Uterus (tissue), 2 donors: ENCODE measurements around the gene CACHD1.

Experiments
- CTCF ChIP-seq, 4 experiments: fragments of 200-600 bp in 2 of 4; fragments of 450-650 bp in 2 of 4; sonication (generic) in 2 of 4; IDR thresholded peaks; one replicate each; pipeline ENCODE4 v1.5.1; 2016 to 2019; ENCODE audit warnings: antibody characterized with exemption in 4 of 4, mild to moderate bottlenecking in 2 of 4, moderate library complexity in 1 of 4
- POLR2A ChIP-seq, 2 donors: fragments of 450-650 bp; IDR thresholded peaks; one replicate each; pipeline ENCODE4 v1.6.1; 2016; ENCODE audit warnings: antibody characterized with exemption in 2 of 2, mild to moderate bottlenecking in 1 of 2, moderate library complexity in 1 of 2

DNA sequence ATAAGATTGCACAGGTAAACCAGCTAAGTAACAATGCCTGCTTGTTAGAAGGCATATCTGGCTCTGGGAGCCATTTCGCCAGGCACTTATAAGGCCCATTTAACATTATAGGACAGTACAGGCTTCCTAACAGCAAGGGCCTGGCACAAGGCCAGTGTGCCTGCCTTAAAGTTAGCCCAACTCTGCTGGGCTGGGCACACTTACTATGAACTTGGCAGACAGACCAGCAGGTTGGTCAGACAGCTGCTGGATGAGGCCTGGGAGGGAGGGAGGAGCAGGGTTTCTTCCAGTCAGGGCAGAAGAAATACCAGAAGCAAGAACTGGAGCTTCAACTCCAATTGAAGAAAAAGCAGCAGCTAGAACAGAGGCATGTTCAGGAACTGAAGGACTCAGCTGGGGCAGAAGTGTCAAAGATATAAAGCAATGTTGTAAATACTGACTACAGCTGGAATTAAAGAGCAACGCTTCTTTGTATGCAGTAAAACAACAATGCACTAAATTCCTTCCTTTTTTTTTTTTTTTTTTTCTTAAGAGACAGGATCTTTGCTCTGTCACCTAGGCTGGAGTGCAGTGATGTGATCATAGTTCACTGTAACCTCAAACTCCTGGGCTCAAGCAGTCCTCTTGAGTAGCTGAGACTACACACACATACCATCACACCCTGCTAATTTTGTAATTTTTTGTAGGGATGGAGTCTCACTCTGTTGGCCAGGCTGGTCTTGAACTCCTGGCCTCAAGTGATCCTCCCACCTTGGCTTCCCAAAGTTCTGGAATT is 4.9 kb downstream of the CACHD1 start:
- TF ChIP-seq CTCF (IDR thresholded peaks at IDR 0.05) (no peak), POLR2A (IDR thresholded peaks at IDR 0.05) (no peak)
